Large intestine (tissue), 3 donors: Measurements from ENCODE around the gene RAI1. TPM values are rescaled to one million over a fixed set of nuclear protein-coding genes. Genes with fewer than 3 reads are reported as not detected.
A peak's percentile ranks its signal among the peaks of the same experiment; 100 is the strongest.

ENCODE experiments used
- DNase-seq, 2 donors: peaks; one replicate each; pipeline versions ENCODE4 v3.0.0 to v3.0.0-alpha.2; 2013
- H3K27ac ChIP-seq: one replicate; pipeline ENCODE4 v1.5.1; 2013; ENCODE audit warnings: low read length
- H3K27me3 ChIP-seq: 2 replicates; pipeline ENCODE4 v1.6.1; 2013; ENCODE audit warnings: low read length; ENCODE audit not compliant: control insufficient read depth, insufficient read depth
- H3K36me3 ChIP-seq: 2 replicates; pipeline ENCODE4 v1.6.1; 2013; ENCODE audit warnings: low read length; ENCODE audit not compliant: control insufficient read depth, insufficient read depth
- H3K4me1 ChIP-seq: one replicate; pipeline ENCODE4 v1.6.1; 2013; ENCODE audit warnings: low read length; ENCODE audit not compliant: control insufficient read depth, insufficient read depth
- H3K4me3 ChIP-seq: one replicate; pipeline ENCODE4 v1.5.1; 2013; ENCODE audit warnings: low read length
- H3K9me3 ChIP-seq: one replicate; pipeline ENCODE4 v1.6.1; 2013; ENCODE audit warnings: mild to moderate bottlenecking, low read depth, low read length, moderate library complexity; ENCODE audit not compliant: control insufficient read depth
- WGBS: methylation state at CpG from one replicate; pipeline ENCODE4 v1.1.5; 2013; ENCODE audit warnings: low lambda C conversion rate; ENCODE audit not compliant: insufficient coverage; 5-methylcytosine and 5-hydroxymethylcytosine counted together
- polyA plus RNA-seq: library from polyadenylated mRNA; unstranded; fragments of 120-200 nt; gene quantifications from one replicate; pipeline ENCODE4 v1.2.1, GENCODE V29; 2013

RAI1 gene
- polyA plus RNA-seq, 1 donor: 26.2 TPM

- Histone ChIP-seq H3K36me3 (peaks cover 5% of the 10 kb centered on the region), H3K4me1 (peaks cover 25% of the 10 kb centered on the region), H3K27me3 (no peaks in the 10 kb centered on the region), H3K9me3 (no peaks in the 10 kb centered on the region), H3K4me3 (peak overlapping the region; percentile 72), H3K27ac (peak overlapping the region; percentile 79)
- no CpG with 5 or more reads among the region's 57 CpGs for WGBS
- DNase-seq: peak; percentile 94 to 96
Measured at GRCh38 chr17:17752089-17752820, 71.0 kb downstream of the RAI1 start.

- H3K4me1 ChIP-seq: peaks cover 25% of the 10 kb centered on the region
Measured at GRCh38 chr17:17752821-17753321, 71.6 kb downstream of the RAI1 start.

GRCh38 chr17:17754719-17755686, 73.7 kb downstream of the RAI1 start:
- no CpG with 5 or more reads among the region's 11 CpGs for WGBS
- Histone ChIP-seq H3K4me1 (peaks cover 30% of the 10 kb centered on the region), H3K27ac (no peak overlapping the region)

More at GRCh38 chr17:17752821-17753321, 71.6 kb downstream of the RAI1 start:
- no peaks in the 10 kb centered on the region for H3K9me3 ChIP-seq
- no CpG with 5 or more reads among the region's 9 CpGs for WGBS
- peak in 1 of 2 donors; percentile 37 for DNase-seq
- peaks cover 5% of the 10 kb centered on the region for H3K36me3 ChIP-seq
- H3K27me3 ChIP-seq: no peaks in the 10 kb centered on the region
- H3K27ac ChIP-seq: peak overlapping the region; percentile 79
- H3K4me3 ChIP-seq: peak overlapping the region; percentile 72

GRCh38 chr17:17755715-17756114, 74.5 kb downstream of the RAI1 start:
- no CpG with 5 or more reads among the region's 8 CpGs for WGBS
- no peak overlapping the region for H3K4me3 ChIP-seq
- peaks cover 9% of the 10 kb centered on the region for H3K36me3 ChIP-seq
- DNase-seq: no peak
- peaks cover 37% of the 10 kb centered on the region for H3K4me1 ChIP-seq
- no peaks in the 10 kb centered on the region for H3K9me3 ChIP-seq
- no peaks in the 10 kb centered on the region for H3K27me3 ChIP-seq
- H3K27ac ChIP-seq: no peak overlapping the region

More at GRCh38 chr17:17754719-17755686, 73.7 kb downstream of the RAI1 start:
- Histone ChIP-seq H3K4me3 (no peak overlapping the region), H3K27me3 (no peaks in the 10 kb centered on the region), H3K36me3 (peaks cover 9% of the 10 kb centered on the region), H3K9me3 (no peaks in the 10 kb centered on the region)
- DNase-seq: no peak

GRCh38 chr17:17757391-17757791, 76.1 kb downstream of the RAI1 start:
- Histone ChIP-seq H3K36me3 (peaks cover 9% of the 10 kb centered on the region), H3K9me3 (peaks cover 2% of the 10 kb centered on the region), H3K27me3 (no peaks in the 10 kb centered on the region), H3K4me1 (peaks cover 47% of the 10 kb centered on the region), H3K4me3 (no peak overlapping the region), H3K27ac (no peak overlapping the region)
- no peak for DNase-seq
- no CpG with 5 or more reads among the region's 15 CpGs for WGBS

GRCh38 chr17:17757956-17758845, 76.9 kb downstream of the RAI1 start:
- no peak overlapping the region for H3K27ac ChIP-seq
- no peak for DNase-seq
- H3K9me3 ChIP-seq: peaks cover 2% of the 10 kb centered on the region
- no CpG with 5 or more reads among the region's 26 CpGs for whole genome bisulfite sequencing
- H3K27me3 ChIP-seq: no peaks in the 10 kb centered on the region
- H3K4me3 ChIP-seq: no peak overlapping the region
- H3K36me3 ChIP-seq: peaks cover 9% of the 10 kb centered on the region
- peaks cover 44% of the 10 kb centered on the region for H3K4me1 ChIP-seq

- no peak for DNase-seq
- Histone ChIP-seq H3K4me3 (no peak overlapping the region), H3K36me3 (peaks cover 9% of the 10 kb centered on the region), H3K27me3 (no peaks in the 10 kb centered on the region), H3K4me1 (peaks cover 38% of the 10 kb centered on the region), H3K9me3 (peaks cover 2% of the 10 kb centered on the region), H3K27ac (peak overlapping the region; percentile 45)
- WGBS: 80% methylated on average over 1 of the region's 7 CpGs
Measured at GRCh38 chr17:17758941-17759563, 77.8 kb downstream of the RAI1 start.

GRCh38 chr17:17760350-17760749, 79.1 kb downstream of the RAI1 start:
- peaks cover 6% of the 10 kb centered on the region for H3K36me3 ChIP-seq
- H3K4me1 ChIP-seq: peaks cover 38% of the 10 kb centered on the region
- H3K9me3 ChIP-seq: peaks cover 2% of the 10 kb centered on the region
- no peaks in the 10 kb centered on the region for H3K27me3 ChIP-seq
- DNase-seq: peak; percentile 71 to 88
- peak overlapping the region; percentile 45 for H3K27ac ChIP-seq
- no CpG with 5 or more reads among the region's 7 CpGs for WGBS
- no peak overlapping the region for H3K4me3 ChIP-seq

- Histone ChIP-seq H3K4me1 (peaks cover 42% of the 10 kb centered on the region), H3K9me3 (peaks cover 2% of the 10 kb centered on the region), H3K27ac (peak overlapping the region; percentile 45), H3K27me3 (no peaks in the 10 kb centered on the region), H3K36me3 (peaks cover 7% of the 10 kb centered on the region), H3K4me3 (no peak overlapping the region)
- WGBS: no CpG with 5 or more reads among the region's 8 CpGs
- no peak for DNase-seq
Measured at GRCh38 chr17:17760872-17761550, 79.8 kb downstream of the RAI1 start.
